GM19035 (cell line): ENCODE measurements around the gene TOMM40L.
"Not testable (repeated sequence)": the region's sequence is repeated elsewhere in the genome, so short reads cannot be mapped to it uniquely, and the experiment has no call there.

Experiments
- ATAC-seq: cut with Tn5 transposase; IDR thresholded peaks from one replicate; pipeline ENCODE4 v1.9.1; 2021; ENCODE audit not compliant: unreplicated experiment

The TOMM40L gene

DNA sequence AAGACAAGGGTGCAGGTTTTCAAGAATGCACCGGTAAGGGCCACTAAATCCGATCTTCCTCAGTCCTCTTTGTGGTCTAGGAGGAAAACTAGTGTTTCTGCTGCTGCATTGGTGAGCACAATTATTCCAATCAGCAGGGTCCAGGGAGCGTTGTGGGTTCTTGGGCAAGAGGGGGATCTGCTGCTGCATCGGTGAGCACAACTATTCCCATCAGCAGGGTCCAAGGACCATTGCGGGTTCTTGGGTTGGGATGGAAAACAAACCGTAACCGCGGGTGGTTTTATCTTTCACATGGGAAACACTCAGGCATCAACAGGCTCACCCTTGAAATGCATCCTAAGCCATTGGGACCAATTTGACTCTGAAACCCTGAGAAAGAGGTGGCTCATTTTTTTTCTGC lies 25.7 kb downstream of the TOMM40L start:
- ATAC-seq, result no peak

DNA sequence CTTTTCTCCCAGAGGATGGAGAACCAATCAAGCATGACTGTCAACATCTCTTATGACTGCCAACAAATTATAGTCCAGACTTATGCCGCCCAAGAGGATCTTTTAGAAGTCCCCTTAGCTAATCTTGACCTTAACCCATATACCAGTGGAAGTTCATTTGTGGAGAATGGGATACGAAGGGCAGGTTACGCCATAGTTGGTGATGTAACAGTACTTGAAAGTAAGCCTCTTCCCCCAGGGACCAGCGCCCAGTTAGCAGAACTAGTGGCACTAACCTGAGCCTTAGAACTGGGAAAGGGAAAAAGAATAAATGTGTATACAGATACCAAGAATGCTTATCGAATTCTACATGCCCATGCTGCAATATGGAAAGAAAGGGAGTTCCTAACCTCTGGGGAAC lies 29.4 kb downstream of the TOMM40L start:
- not testable (repeated sequence) for ATAC-seq

DNA sequence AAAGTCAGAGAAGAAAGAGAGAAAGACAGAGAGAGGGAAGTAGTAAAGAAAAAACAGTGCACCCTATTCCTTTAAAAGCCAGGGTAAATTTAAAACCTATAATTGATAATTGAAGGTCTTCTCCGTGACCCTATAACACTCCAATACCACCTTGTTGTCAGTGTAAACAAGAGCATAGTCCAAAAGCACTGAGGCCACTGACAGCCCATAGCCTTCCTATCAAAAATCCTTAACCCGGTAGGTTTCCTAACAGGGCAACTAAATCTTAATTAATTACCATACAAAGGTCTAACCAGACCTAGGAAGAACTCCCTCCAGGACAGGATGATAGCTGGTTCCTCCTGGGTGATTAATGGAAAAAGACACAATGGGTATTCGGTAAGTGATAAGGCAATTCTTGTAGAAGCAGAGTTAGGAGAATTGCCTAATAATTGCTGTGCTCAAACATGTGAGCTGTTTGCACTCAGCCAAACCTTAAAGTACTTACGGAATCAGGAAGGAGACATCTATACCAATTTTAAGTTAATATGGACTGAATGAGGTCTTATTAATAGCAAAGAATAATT lies 30.2 kb downstream of the TOMM40L start:
- ATAC-seq, result not testable (repeated sequence)

DNA sequence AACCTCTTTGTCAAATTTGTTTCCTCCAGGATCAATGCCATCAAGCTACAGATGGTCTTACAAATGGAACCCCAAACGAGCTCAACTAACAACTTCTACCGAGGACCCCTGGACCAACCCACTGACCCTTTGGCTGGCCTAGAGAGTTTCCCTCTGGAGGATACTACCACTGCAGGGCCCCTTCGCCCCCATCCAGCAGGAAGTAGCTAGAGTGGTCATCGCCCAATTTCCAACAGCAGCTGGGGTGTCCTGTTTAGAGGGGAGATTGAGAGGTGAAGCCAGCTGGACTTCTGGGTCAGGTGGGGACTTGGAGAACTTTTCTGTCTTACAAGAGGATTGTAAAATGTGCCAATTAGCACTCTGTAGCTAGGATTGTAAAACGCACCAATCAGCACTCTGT lies 31.2 kb downstream of the TOMM40L start:
- not testable (repeated sequence) for ATAC-seq

DNA sequence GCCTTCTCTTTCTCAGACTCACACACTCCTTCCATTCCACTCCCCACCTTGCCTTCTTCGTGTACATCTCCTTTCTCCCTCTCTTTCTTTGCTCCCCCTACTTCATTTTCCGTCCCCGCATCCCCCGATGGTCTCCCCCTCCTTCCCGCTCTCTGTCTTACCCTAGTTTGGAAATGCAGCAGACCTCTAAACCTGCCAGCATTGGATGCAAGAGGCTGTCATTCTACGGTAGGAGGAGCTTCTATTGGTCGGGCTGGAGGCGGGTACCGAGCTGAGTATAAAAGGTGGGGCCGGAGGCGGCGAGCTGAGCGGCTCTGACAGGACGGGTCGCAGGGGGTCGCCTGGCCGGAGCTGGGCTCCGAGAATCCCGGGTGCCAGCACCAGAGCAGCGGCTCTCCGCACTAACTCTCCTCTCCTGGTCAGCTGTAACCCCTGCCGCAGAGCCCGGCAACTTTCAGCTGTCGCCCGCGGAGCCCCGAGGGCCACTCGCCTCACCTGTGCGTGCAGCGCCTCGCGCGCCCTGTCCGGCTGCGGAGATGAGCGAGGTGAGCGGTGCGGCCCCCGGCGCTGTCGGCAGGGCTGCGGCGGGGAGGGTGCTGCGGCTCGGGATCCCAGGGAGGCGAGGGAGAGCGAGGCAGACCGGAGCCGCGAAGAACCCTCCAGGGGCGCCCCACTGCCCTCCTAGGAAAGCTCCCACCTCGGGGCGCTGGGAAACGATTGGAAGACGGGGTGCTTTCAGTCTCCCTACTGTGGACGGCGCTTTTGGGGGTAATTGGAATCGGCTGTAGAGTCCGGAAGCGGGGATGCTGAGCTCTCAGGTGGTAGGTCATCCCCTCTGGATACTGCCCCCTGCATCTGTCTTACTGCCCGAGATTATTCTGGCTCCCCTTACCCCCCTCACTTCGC lies 32.8 kb downstream of the TOMM40L start, which contains the start of gene PCP4L1:
TSS of gene PCP4L1 (plus strand) at position 307 of the 906 bp plus-strand sequence. CDS start at position 537, 230 bp downstream.
- no peak for ATAC-seq

DNA sequence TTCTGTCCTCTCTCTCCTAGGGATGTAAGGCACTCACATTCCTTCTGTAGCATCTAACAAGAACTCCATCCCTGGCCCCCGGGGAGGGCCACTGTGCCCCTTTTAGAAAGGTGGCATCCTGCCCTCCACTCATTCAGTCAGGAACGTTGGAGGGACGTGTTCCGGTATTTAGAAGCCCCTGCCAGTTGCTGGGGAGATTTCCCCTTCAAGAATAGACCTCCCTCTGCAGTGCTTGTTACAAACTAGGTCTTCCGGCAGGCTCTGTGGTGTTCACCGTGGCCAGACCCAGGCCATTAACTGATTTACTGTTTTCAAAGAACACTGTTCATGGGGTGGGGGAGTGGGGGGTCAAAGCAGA lies 33.5 kb downstream of the TOMM40L start:
- ATAC-seq, result no peak

DNA sequence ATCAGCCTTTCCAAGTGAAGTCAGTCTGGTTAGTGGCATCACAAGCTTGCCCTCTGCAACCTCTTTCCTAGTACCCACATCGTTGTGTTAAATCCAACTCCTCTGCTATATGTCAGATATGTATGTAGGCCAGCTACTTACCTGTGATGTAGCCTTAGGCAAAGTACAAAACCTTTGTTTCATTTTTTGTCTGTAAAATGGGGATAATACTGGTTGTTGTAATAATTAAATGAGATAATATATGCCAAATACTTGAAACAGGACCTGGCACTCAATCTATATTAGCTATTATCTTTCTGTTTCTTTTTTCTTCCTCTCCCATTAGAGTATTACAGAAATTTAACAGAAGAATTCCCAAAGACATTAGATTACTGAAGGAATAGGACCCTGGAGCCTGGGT lies 33.9 kb downstream of the TOMM40L start:
- no peak for ATAC-seq

DNA sequence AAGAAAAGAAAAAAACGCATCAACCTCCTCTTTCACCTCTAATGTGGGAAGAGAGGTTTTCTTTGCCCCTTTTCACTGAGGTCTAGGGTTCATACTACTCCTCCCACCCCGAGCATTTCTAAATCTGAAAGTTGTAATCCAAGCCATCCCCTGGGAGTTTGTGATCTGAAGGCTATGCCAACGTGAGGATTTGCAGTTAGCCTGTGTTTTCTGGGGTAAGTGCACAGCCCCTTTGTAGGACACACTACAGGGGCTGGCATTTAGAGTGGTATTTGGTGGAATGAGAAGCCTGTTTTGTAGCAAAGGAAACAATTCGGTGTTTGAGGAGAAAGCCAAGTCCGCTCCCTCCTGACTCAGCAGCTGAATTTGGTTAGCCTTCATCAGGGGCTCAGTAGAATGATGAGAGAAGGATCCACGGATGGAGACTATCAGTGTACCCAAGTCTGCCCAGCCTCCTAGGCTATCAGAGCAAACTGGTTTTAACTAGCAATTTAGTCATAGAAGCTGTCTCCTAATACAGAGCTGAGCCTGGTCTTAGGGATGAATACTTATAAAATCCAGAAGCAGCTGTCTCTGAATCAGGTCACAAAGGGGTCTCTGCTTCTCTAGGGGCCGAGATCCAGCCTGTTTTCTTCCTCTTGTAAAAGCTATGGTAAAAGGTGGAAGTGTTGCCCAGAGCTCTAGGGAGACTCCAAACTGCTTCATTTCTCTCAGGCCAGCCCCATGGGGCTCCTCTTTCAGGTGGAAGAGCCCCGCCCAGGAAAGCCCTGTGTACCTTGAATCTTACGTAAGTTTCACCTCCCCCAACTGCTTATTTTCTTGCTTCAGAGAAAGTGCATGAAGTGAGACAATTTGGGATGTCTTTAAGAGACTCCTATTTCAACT lies 34.8 kb downstream of the TOMM40L start:
- ATAC-seq, result no peak

DNA sequence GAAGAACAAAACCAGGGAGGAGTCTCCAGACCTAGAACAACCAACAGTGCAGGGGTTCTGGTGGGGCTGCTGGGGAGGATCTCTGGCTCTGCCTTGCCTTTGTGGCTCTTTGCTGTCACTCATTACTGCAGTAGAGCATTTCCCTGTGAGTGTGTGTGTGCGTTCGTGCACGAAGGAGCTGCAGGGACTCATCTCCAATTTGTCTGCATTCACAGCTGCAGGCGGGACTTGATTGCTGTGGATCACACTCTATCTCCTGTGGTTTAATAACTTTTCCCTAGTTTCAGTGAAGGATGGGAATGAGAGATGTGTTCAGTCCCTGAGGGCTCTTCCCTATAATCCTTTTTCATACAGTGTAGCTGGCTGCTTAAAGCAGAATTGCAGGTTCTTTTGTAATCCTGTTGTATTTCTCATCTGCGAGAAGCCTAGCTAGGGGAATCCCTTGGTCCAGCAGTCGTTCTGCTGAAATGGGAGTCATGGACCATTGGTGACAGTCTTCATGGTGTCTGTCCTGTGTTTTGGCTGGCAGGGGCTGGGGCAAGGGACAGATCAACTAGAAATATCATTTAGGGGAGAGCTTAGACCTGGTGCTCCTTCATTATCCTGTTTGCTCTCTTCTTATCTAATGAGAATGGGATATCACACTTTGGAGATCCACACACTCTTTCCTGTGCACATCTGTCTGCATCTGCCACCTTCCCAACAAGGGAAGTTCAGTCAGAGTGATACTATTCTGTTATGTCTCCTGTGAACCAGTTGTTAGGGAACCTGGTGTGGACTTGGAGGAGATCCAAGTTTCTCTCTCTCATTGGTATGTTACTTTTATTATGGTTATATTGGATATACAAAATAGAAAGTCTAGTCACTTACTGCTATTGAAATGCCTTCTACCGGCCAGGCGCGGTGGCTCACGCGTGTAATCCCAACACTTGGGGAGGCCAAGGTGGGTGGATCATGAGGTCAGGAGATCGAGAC lies 35.7 kb downstream of the TOMM40L start:
- ATAC-seq, result no peak

DNA sequence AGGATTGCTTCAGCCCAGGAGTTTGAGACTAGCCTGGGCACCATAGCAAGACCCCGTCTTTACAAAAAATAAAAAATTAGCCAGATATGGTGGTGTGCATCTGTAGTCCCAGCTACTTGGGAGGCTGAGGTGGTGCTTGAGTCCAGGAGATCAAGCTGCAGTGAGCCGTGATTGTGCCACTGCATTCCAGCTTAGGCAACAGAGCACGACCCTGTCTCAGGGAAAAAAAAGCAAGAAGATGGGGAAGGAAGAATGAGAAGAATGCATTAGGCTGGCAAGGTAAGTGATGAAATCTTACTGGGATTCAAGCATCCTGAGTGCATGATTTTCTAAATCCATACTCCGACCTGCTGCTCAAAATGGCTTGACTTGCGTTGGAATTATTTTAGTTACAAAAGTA lies 39.4 kb downstream of the TOMM40L start:
- ATAC-seq, result no peak

DNA sequence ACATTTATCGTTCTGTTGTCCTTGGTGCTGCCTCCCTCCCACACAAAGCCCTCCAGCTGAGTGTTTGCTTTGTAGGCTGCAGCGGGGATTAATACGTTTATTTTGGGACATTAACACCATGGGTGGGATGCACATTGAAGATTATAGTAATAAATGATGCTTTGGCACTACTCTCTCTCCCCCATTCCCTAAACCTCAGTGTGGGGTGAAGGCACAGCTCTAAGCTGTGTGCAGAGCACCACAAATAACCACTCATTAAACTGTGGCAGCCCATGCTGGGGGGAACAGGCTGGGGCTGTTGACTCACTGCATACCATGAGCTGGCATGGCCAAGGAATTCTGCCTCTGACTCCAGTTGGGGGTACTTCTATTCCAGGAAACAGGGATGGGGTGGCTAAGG lies 40.3 kb downstream of the TOMM40L start:
- no peak for ATAC-seq

DNA sequence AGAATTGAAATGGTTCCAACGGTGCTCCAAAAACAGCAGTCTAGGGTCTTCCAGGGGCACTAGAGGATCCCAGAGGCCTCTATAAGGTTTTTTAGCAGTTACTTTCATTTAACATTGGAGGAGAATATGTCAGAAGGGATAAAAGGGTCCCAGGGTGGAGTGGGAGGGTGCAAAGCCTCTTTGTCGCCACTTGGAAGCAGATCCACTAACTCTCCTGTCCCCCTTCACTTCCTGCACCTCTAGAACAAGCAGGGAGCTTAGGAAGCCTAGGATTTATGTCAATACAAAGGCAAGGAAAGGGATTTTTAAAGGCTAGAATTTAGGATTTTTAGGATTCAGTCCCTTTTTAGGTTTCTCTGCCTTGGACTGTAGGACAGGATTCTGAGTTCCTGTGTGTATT lies 41.0 kb downstream of the TOMM40L start:
- no peak for ATAC-seq

DNA sequence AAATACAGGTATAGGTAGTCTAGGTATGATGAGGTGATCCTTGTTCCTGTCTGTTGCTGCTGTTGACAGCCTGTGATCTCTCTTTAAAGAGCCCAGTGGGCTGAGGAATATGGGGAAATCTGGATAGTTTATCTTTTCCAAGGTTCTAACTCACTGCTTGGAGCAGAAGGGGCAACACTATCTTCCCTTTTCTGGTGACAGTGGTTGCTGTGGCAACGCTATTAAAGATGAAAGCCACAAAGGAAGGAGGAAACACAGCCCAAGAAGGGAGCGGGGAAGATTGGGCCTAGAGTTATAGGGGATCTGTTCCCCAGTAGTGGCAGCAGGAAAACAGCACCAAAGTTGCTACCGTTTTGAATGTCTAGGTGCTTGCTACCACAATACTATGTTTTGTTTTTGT lies 41.5 kb downstream of the TOMM40L start:
- ATAC-seq, result no peak

DNA sequence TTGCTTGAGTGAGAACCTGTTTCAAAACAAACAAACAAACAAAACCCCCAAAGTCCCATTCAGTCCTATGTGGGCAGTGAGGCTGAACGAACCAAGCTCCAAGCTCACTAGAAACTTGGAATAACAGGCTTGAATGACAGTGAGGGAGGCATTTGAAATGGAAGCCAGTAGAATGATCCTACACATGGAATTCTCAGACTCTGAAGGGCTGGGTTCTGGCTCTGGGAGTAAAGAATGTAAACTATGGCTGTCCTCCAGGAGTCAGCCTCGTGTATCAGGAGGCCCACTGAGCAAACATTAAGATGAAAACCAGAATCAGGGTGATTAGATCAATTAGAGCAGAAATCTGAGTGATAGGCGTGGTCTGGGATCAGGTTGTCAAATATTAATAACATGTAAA lies 47.5 kb downstream of the TOMM40L start:
- no peak for ATAC-seq

DNA sequence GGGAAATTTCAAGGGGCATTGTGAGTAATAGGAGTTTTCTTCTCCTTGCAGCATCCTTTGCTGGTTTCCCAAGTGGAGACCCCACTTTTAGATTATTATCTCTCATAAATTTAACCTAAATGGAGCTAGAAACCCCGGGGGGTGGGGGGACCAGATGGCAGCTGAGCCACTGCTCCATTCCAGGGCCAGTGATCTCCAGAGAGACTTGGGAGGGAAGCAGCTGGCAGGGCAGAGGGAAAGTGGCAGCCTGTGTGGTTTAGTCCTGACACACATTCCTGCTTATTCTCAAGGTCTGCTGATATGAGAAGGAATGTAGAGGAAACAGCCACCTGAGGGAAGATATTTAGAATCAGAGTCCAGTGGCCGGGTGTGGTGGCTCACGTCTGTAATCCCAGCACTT lies 49.0 kb downstream of the TOMM40L start:
- no peak for ATAC-seq
